Measurements from ENCODE around the gene GLCCI1.
"Not testable (repeated sequence)": the region's sequence is repeated elsewhere in the genome, so short reads cannot be mapped to it uniquely, and the experiment has no call there.

Gene GLCCI1

GRCh38 chr7:8052824-8053223, 84.2 kb downstream of the GLCCI1 start:
- ChIA-PET CTCF (no interaction called here), POLR2A (no interaction called here)
- H3K4me3 ChIP-seq (ENCODE audit: low read depth, low read length): no peak overlapping the region
- no peak for DNase-seq (ENCODE audit: low read depth, low spot score)
- TF ChIP-seq CTCF (IDR thresholded peaks at IDR 0.05; ENCODE audit: insufficient read depth, low read length, missing control alignments): no peak

- POLR2A ChIA-PET: no interaction called here
- CTCF ChIA-PET: no interaction called here
- no peak for TF ChIP-seq CTCF (IDR thresholded peaks at IDR 0.05; ENCODE audit: insufficient read depth, low read length, missing control alignments)
These were observed 87.8 kb downstream of the GLCCI1 start for GRCh38 chr7:8056439-8056838.

GRCh38 chr7:8057566-8057965, 89.0 kb downstream of the GLCCI1 start:
- TF ChIP-seq CTCF (IDR thresholded peaks at IDR 0.05; ENCODE audit: insufficient read depth, low read length, missing control alignments): no peak
- POLR2A ChIA-PET: no interaction called here
- CTCF ChIA-PET: no interaction called here

More at GRCh38 chr7:8056439-8056838, 87.8 kb downstream of the GLCCI1 start:
- H3K4me3 ChIP-seq (ENCODE audit: low read depth, low read length): no peak overlapping the region
- DNase-seq (ENCODE audit: low read depth, low spot score): no peak

GRCh38 chr7:8058322-8058721, 89.7 kb downstream of the GLCCI1 start:
- ChIA-PET POLR2A (no interaction called here), CTCF (no interaction called here)
- H3K4me3 ChIP-seq (ENCODE audit: low read depth, low read length): no peak overlapping the region
- no peak for TF ChIP-seq CTCF (IDR thresholded peaks at IDR 0.05; ENCODE audit: insufficient read depth, low read length, missing control alignments)
- no peak for DNase-seq (ENCODE audit: low read depth, low spot score)

More at GRCh38 chr7:8057566-8057965, 89.0 kb downstream of the GLCCI1 start:
- no peak overlapping the region for H3K4me3 ChIP-seq (ENCODE audit: low read depth, low read length)
- DNase-seq (ENCODE audit: low read depth, low spot score): no peak

GRCh38 chr7:8058852-8059251, 90.3 kb downstream of the GLCCI1 start:
- no peak for TF ChIP-seq CTCF (IDR thresholded peaks at IDR 0.05; ENCODE audit: insufficient read depth, low read length, missing control alignments)
- ChIA-PET CTCF (no interaction called here), POLR2A (no interaction called here)
- H3K4me3 ChIP-seq (ENCODE audit: low read depth, low read length): no peak overlapping the region
- no peak for DNase-seq (ENCODE audit: low read depth, low spot score)

- TF ChIP-seq CTCF (IDR thresholded peaks at IDR 0.05; ENCODE audit: insufficient read depth, low read length, missing control alignments): no peak
- no peak for DNase-seq (ENCODE audit: low read depth, low spot score)
- POLR2A ChIA-PET: no interaction called here
- H3K4me3 ChIP-seq (ENCODE audit: low read depth, low read length): no peak overlapping the region
- CTCF ChIA-PET: no interaction called here
These were observed 91.6 kb downstream of the GLCCI1 start for GRCh38 chr7:8060241-8060640.

GRCh38 chr7:8063300-8063699, 94.7 kb downstream of the GLCCI1 start:
- H3K4me3 ChIP-seq (ENCODE audit: low read depth, low read length); DNase-seq (ENCODE audit: low read depth, low spot score); POLR2A ChIA-PET: not testable (repeated sequence)
- CTCF ChIA-PET: interaction anchor here (1.3 kb wide), 1 partner anchor 382 kb away, joined by 3 read pairs; no protein-coding TSS in a partner anchor
